ENCODE data around the gene CCDC148.

DNA sequence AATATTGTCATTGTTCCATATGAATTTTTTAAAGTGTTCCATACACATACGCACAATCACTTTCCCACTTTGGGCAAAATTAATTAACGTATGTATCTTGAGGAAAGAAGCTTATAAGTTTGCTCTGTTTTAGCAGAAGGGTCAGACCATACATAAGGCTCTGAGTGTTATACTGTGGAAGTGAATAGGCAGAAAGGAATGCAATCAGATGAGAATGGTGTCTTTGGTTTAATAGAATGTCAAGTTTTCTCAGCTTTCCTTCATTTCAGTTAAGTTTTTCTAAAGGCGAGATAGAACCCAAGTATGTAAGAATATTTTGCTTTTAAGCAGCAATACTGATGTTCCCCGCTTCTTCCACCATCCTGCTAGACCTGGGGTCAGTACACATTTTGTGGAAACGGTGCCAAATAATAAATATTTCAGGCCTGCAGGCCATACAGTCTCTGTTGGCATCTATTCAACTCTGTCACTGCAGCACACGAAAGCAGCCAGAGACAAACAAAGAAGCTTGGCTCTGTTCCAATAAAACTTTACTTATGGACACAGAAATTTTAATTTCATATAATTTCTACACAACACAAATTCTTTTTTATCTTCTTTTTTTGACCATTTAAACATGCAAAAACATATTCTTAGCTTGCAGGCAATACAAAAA, 254.3 kb downstream of the CCDC148 start:
- TF ChIP-seq, protein P1, sequence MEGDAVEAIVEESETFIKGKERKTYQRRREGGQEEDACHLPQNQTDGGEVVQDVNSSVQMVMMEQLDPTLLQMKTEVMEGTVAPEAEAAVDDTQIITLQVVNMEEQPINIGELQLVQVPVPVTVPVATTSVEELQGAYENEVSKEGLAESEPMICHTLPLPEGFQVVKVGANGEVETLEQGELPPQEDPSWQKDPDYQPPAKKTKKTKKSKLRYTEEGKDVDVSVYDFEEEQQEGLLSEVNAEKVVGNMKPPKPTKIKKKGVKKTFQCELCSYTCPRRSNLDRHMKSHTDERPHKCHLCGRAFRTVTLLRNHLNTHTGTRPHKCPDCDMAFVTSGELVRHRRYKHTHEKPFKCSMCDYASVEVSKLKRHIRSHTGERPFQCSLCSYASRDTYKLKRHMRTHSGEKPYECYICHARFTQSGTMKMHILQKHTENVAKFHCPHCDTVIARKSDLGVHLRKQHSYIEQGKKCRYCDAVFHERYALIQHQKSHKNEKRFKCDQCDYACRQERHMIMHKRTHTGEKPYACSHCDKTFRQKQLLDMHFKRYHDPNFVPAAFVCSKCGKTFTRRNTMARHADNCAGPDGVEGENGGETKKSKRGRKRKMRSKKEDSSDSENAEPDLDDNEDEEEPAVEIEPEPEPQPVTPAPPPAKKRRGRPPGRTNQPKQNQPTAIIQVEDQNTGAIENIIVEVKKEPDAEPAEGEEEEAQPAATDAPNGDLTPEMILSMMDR (IDR thresholded peaks at IDR 0.05; ENCODE audit: low read length) = no peak
- no peak for TF ChIP-seq EZH2 (IDR thresholded peaks at IDR 0.05; ENCODE audit: borderline replicate concordance, low read length)
